ENCODE results near the gene PLXND1.

The PLXND1 gene

DNA sequence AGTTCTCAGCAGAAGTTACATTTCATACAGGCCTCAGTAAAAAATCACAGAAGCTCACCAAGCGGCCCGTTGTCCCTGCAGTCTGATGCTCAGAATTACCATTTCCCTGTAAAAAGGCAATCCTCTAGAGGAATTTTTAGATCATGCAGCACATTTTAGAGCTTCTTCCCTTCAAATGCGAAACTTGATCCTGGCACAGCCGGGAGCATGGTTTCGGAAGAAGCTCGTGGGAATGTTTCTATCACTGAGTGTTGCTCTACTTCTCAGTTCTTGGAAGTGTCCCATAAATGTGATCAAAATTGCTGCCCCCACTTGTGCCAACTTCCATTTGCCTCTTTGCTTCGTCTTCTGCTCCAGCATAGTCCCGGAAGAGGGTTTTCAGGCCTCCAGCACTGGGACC, 67.3 kb downstream of the PLXND1 start:
- TF ChIP-seq, protein P1, sequence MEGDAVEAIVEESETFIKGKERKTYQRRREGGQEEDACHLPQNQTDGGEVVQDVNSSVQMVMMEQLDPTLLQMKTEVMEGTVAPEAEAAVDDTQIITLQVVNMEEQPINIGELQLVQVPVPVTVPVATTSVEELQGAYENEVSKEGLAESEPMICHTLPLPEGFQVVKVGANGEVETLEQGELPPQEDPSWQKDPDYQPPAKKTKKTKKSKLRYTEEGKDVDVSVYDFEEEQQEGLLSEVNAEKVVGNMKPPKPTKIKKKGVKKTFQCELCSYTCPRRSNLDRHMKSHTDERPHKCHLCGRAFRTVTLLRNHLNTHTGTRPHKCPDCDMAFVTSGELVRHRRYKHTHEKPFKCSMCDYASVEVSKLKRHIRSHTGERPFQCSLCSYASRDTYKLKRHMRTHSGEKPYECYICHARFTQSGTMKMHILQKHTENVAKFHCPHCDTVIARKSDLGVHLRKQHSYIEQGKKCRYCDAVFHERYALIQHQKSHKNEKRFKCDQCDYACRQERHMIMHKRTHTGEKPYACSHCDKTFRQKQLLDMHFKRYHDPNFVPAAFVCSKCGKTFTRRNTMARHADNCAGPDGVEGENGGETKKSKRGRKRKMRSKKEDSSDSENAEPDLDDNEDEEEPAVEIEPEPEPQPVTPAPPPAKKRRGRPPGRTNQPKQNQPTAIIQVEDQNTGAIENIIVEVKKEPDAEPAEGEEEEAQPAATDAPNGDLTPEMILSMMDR (IDR thresholded peaks at IDR 0.05; ENCODE audit: low read depth, low read length, missing control alignments) = no peak
- in situ Hi-C loops (cut with HindIII; ENCODE audit: low pct_ligation_motif_present, low sequenced_read_pairs) = no loop called here
- no peak overlapping the region for H3K4me3 ChIP-seq (ENCODE audit: low read depth, low read length)
- H3K27me3 ChIP-seq (replicated peaks) = no peaks in the 10 kb centered on the region
- no peak for DNase-seq
- no peak overlapping the region for H3K27ac ChIP-seq
- no peaks in the 10 kb centered on the region for H3K36me3 ChIP-seq (replicated peaks)

DNA sequence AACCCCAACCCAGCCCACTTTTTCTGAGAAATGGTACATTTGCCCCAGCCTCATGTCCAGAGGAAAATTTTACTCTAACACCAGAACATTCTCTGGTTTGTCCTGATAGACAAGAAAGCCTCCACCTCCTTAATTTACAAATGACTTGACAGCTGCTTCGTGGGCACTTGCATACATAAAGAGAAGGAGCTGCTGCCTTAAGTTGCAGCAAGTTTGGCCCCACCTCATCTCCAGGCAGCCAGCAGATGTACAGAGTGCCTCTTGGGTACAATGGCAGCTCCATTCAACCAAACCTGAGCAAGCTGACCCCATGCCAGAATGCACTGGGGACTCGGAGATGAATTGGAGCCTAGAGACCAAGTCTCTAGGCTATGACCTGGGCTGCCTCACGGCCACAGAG, 69.7 kb downstream of the PLXND1 start:
- in situ Hi-C loops (cut with HindIII; ENCODE audit: low pct_ligation_motif_present, low sequenced_read_pairs) = no loop called here
- no peaks in the 10 kb centered on the region for H3K27me3 ChIP-seq (replicated peaks)
- DNase-seq = no peak
- TF ChIP-seq, protein P1 (IDR thresholded peaks at IDR 0.05; ENCODE audit: low read depth, low read length, missing control alignments) = no peak
- no peak overlapping the region for H3K27ac ChIP-seq
- H3K36me3 ChIP-seq (replicated peaks) = no peaks in the 10 kb centered on the region
- no peak overlapping the region for H3K4me3 ChIP-seq (ENCODE audit: low read depth, low read length)

DNA sequence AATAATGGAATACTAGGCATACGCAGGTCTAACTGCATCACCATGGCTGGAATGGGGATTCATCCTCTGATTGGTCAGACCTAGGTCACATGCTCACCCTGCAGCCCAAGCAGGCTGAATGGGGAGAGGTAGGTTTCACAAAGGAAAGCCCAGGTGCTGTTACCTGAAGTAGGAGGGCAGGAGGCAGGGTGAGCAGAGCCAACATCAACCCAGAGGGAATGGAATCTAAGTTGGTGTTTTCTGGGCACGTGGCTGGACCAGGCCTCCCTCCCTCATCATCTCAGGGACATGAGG, 70.2 kb downstream of the PLXND1 start:
- in situ Hi-C loops (cut with HindIII; ENCODE audit: low pct_ligation_motif_present, low sequenced_read_pairs) = no loop called here
- TF ChIP-seq, protein P1 (IDR thresholded peaks at IDR 0.05; ENCODE audit: low read depth, low read length, missing control alignments) = no peak
- no peaks in the 10 kb centered on the region for H3K36me3 ChIP-seq (replicated peaks)
- no peak for DNase-seq
- H3K4me3 ChIP-seq (ENCODE audit: low read depth, low read length) = no peak overlapping the region
- no peaks in the 10 kb centered on the region for H3K27me3 ChIP-seq (replicated peaks)
- no peak overlapping the region for H3K27ac ChIP-seq

DNA sequence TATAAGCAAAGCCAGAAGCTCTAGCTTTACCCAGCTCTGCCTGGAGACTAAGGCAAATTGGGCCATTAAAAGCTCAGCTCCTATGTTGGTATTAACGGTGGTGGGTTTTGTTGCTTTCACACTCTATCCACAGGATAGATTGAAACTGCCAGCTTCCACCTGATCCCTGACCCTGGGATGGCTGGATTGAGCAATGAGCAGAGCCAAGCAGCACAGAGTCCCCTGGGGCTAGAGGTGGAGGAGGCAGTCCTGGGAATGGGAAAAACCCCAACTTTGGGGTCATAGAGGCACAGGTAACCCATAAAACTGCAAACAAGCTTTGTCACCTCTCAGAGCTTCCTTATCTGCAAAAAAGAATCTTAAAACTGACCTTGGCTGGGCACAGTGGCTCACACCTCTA, 71.4 kb downstream of the PLXND1 start:
- in situ Hi-C loops (cut with HindIII; ENCODE audit: low pct_ligation_motif_present, low sequenced_read_pairs) = no loop called here
- no peaks in the 10 kb centered on the region for H3K27me3 ChIP-seq (replicated peaks)
- TF ChIP-seq, protein P1 (IDR thresholded peaks at IDR 0.05; ENCODE audit: low read depth, low read length, missing control alignments) = no peak
- H3K4me3 ChIP-seq (ENCODE audit: low read depth, low read length) = no peak overlapping the region
- DNase-seq = no peak
- no peaks in the 10 kb centered on the region for H3K36me3 ChIP-seq (replicated peaks)
- H3K27ac ChIP-seq = no peak overlapping the region

DNA sequence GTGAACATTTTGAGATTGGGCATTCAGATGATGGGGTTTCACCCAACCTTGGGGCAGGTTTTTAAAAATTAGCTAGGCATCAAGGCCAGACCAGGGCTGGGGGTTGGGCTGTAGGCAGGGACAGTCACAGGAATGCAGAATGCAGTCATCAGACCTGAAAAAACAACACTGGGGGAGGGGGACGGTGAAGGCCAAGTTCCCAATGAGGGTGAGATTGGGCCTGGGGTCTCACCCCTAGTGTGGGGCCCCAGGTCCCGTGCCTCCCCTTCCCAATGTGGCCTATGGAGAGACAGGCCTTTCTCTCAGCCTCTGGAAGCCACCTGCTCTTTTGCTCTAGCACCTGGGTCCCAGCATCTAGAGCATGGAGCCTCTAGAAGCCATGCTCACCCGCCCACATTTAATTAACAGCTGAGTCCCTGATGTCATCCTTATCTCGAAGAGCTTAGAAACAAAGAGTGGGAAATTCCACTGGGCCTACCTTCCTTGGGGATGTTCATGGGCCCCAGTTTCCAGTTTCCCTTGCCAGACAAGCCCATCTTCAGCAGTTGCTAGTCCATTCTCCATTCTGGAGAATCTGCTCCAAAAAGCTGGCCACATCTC, 71.9 kb downstream of the PLXND1 start:
- in situ Hi-C loops (cut with HindIII; ENCODE audit: low pct_ligation_motif_present, low sequenced_read_pairs) = no loop called here
- no peak for DNase-seq

DNA sequence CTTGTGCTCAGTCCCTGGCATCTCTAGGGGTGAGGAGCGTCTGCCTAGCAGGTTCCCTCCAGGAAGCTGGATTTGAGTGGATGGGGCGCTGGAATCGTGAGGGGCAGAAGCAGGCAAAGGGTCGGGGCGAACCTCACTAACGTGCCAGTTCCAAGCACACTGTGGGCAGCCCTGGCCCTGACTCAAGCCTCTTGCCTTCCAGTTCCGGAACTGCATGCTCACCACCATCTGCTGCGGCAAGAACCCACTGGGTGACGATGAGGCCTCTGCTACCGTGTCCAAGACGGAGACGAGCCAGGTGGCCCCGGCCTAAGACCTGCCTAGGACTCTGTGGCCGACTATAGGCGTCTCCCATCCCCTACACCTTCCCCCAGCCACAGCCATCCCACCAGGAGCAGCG, 73.1 kb downstream of the PLXND1 start:
- in situ Hi-C loops (cut with HindIII; ENCODE audit: low pct_ligation_motif_present, low sequenced_read_pairs) = no loop called here
- TF ChIP-seq, protein P1 (IDR thresholded peaks at IDR 0.05; ENCODE audit: low read depth, low read length, missing control alignments) = no peak

More for the DNA sequence above, 71.9 kb downstream of the PLXND1 start:
- Histone ChIP-seq H3K4me3 (ENCODE audit: low read depth, low read length) (no peak overlapping the region), H3K36me3 (replicated peaks) (no peaks in the 10 kb centered on the region), H3K27me3 (replicated peaks) (no peaks in the 10 kb centered on the region), H3K27ac (no peak overlapping the region)
- TF ChIP-seq, protein P1 (IDR thresholded peaks at IDR 0.05; ENCODE audit: low read depth, low read length, missing control alignments) = no peak

More for the DNA sequence above, 73.1 kb downstream of the PLXND1 start:
- Histone ChIP-seq H3K27ac (no peak overlapping the region), H3K4me3 (ENCODE audit: low read depth, low read length) (no peak overlapping the region), H3K36me3 (replicated peaks) (no peaks in the 10 kb centered on the region), H3K27me3 (replicated peaks) (no peaks in the 10 kb centered on the region)
- no peak for DNase-seq
